ENCODE measurements around the gene AMY1B.
"Not testable (repeated sequence)": the region's sequence is repeated elsewhere in the genome, so short reads cannot be mapped to it uniquely, and the experiment has no call there.

AMY1B gene

DNA sequence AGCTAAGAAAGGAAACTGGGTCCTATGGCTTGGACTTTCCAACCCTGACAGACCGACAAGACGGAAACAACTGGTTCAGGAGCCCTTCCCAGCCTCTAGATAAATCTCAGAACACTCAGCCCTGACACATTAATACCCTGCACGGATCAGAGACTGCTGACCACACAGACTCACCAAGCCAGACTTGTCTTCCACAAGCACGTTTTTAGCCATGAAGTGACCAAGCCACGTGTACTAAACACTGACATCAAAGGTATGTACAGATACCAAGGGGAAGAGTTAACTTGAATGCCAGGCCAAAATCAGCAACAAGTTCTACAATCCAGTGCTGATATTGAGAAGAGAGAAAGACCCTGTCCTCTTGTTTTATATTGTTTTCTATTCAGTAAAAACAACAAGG is at the start of gene AMY1B:
TSS of gene AMY1B (minus strand) at position 101 of the 400 bp plus-strand sequence. CDS start 571 bp downstream, outside the sequence.
- H3K36me3 ChIP-seq (ENCODE audit: insufficient read depth, low read length); H3K9ac ChIP-seq (ENCODE audit: low read depth, low read length); H3K9me3 ChIP-seq (ENCODE audit: control insufficient read depth, insufficient read depth, low read length); H3K4me1 ChIP-seq (ENCODE audit: insufficient read depth, low read length): not testable (repeated sequence)

DNA sequence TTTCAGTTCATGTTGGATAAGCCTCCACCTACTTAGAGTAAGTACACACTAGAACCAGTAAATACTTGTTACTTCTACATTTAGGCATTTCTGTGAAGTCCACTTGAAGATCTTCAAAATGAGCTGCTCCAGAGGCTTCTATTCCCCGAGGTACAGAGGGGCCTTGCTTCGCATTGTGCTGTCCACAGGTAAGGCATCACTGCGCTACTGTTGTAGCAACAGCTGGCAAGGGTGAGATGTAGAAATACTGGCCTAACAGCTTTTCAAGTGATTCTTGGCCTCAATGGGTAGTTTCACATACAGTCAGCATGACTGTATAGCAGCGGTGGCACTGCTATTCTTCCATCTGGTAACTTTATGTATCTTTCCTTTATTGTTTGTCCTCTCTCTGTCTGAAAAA is 49.0 kb upstream of the AMY1B start:
- not testable (repeated sequence) for H3K4me1 ChIP-seq (ENCODE audit: insufficient read depth, low read length); H3K36me3 ChIP-seq (ENCODE audit: insufficient read depth, low read length); H3K9me3 ChIP-seq (ENCODE audit: control insufficient read depth, insufficient read depth, low read length); H3K9ac ChIP-seq (ENCODE audit: low read depth, low read length)

DNA sequence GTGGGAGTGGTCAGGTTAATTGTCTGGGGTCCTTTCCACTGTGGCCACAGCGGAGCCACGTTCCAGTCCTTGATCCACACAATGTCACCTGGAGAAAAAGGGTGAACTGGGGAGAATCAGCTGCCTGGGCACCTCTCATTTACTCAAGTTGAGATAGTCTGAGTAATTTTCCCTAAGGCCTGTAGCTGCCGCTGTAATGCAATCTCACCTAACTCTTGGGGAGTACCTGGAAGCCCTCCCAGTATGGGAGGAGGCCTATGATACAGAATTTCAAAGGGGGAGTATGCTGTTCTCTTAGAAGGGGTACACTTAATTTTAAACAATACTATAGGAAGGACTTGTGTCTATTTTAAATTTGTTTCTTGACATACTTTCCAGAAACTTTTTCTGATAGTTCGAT is 48.4 kb upstream of the AMY1B start:
- not testable (repeated sequence) for H3K4me1 ChIP-seq (ENCODE audit: insufficient read depth, low read length); H3K9ac ChIP-seq (ENCODE audit: low read depth, low read length); H3K9me3 ChIP-seq (ENCODE audit: control insufficient read depth, insufficient read depth, low read length); H3K36me3 ChIP-seq (ENCODE audit: insufficient read depth, low read length)

DNA sequence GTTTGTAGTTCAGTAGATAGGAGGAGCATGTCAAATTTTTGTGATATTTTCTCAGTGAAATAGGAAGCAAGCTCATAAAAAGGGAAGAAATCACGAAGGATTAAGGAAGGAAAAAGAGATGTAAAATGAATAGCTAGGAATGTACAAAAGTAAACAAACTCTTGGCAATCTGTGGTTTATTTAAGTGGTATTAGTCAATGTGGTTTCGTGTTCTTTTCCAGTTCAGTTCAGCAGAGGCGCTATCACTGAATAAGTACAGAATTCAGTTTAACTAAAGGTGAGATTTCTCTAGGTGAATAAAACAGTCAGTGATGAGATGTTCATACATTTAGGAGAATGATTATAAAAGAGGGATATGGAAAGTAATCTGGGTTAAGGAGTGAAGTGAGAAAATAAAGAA is 42.0 kb upstream of the AMY1B start:
- H3K9ac ChIP-seq (ENCODE audit: low read depth, low read length); H3K36me3 ChIP-seq (ENCODE audit: insufficient read depth, low read length); H3K4me1 ChIP-seq (ENCODE audit: insufficient read depth, low read length); H3K9me3 ChIP-seq (ENCODE audit: control insufficient read depth, insufficient read depth, low read length): not testable (repeated sequence)

DNA sequence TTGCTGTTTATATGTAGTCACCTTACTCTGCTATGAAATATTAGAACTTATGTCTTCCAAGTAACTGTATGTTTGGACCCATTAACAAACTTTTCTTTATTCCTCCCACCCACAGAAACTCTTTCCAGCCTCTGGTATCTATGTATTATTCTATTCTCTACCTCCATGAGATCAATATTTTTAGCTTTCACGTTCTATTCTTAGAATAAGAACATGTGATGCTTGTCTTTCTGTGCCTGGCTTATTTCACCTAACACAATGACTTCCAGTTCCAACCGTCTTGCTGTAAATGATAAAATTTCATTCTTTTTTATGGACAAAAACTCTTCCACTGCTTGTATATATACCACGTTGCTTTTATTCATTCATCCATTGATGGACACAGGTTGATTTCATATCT is 39.3 kb upstream of the AMY1B start:
- H3K9me3 ChIP-seq (ENCODE audit: control insufficient read depth, insufficient read depth, low read length); H3K36me3 ChIP-seq (ENCODE audit: insufficient read depth, low read length); H3K4me1 ChIP-seq (ENCODE audit: insufficient read depth, low read length); H3K9ac ChIP-seq (ENCODE audit: low read depth, low read length): not testable (repeated sequence)

DNA sequence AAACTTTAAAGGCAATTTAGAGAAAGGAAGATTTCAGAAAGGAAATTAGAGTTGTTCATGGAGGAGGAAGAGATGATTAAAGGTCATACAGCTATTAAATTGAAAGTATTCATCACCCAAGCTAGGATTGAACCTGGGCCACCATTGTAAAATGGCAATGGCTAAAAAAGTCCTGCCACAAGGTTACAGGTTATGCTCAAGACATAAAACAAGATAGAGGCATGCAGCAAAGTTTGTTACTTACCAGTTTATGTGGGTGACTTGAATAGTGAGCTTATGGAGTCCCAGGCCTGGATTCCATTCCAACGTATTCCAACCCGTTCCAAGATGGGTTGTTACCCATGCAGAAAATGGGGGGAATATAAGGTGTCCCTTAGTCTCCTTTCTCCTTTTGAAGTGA is 25.5 kb upstream of the AMY1B start:
- not testable (repeated sequence) for H3K36me3 ChIP-seq (ENCODE audit: insufficient read depth, low read length); H3K9me3 ChIP-seq (ENCODE audit: control insufficient read depth, insufficient read depth, low read length); H3K4me1 ChIP-seq (ENCODE audit: insufficient read depth, low read length); H3K9ac ChIP-seq (ENCODE audit: low read depth, low read length)

DNA sequence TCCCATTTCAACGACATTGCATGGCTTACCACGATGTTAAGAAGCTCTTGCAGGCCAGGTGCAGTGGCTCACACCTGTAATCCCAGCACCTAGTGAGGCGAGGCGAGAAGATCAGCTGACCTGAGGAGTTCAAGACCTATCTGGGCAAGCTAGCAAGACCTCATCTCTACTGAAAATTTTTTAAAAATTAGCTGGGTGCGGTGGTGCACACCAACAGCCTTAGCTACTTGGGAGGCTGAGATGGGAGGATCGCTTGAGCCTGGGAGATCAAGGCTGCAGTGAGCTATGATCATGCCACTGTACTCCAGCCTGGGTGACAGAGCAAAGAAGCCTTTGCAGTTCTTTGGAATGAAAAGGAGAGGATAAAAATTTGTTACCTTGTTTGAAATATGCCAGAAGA is 21.4 kb upstream of the AMY1B start:
- H3K36me3 ChIP-seq (ENCODE audit: insufficient read depth, low read length); H3K4me1 ChIP-seq (ENCODE audit: insufficient read depth, low read length); H3K9me3 ChIP-seq (ENCODE audit: control insufficient read depth, insufficient read depth, low read length); H3K9ac ChIP-seq (ENCODE audit: low read depth, low read length): not testable (repeated sequence)

DNA sequence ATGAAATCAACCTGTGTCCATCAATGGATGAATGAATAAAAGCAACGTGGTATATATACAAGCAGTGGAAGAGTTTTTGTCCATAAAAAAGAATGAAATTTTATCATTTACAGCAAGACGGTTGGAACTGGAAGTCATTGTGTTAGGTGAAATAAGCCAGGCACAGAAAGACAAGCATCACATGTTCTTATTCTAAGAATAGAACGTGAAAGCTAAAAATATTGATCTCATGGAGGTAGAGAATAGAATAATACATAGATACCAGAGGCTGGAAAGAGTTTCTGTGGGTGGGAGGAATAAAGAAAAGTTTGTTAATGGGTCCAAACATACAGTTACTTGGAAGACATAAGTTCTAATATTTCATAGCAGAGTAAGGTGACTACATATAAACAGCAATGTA is 14.4 kb upstream of the AMY1B start:
- H3K36me3 ChIP-seq (ENCODE audit: insufficient read depth, low read length); H3K9me3 ChIP-seq (ENCODE audit: control insufficient read depth, insufficient read depth, low read length); H3K4me1 ChIP-seq (ENCODE audit: insufficient read depth, low read length); H3K9ac ChIP-seq (ENCODE audit: low read depth, low read length): not testable (repeated sequence)

DNA sequence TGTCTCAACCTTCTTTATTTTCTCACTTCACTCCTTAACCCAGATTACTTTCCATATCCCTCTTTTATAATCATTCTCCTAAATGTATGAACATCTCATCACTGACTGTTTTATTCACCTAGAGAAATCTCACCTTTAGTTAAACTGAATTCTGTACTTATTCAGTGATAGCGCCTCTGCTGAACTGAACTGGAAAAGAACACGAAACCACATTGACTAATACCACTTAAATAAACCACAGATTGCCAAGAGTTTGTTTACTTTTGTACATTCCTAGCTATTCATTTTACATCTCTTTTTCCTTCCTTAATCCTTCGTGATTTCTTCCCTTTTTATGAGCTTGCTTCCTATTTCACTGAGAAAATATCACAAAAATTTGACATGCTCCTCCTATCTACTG is 11.7 kb upstream of the AMY1B start:
- H3K4me1 ChIP-seq (ENCODE audit: insufficient read depth, low read length); H3K36me3 ChIP-seq (ENCODE audit: insufficient read depth, low read length); H3K9me3 ChIP-seq (ENCODE audit: control insufficient read depth, insufficient read depth, low read length); H3K9ac ChIP-seq (ENCODE audit: low read depth, low read length): not testable (repeated sequence)

DNA sequence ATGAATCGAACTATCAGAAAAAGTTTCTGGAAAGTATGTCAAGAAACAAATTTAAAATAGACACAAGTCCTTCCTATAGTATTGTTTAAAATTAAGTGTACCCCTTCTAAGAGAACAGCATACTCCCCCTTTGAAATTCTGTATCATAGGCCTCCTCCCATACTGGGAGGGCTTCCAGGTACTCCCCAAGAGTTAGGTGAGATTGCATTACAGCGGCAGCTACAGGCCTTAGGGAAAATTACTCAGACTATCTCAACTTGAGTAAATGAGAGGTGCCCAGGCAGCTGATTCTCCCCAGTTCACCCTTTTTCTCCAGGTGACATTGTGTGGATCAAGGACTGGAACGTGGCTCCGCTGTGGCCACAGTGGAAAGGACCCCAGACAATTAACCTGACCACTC is 5.2 kb upstream of the AMY1B start:
- H3K9ac ChIP-seq (ENCODE audit: low read depth, low read length); H3K9me3 ChIP-seq (ENCODE audit: control insufficient read depth, insufficient read depth, low read length): not testable (repeated sequence)

DNA sequence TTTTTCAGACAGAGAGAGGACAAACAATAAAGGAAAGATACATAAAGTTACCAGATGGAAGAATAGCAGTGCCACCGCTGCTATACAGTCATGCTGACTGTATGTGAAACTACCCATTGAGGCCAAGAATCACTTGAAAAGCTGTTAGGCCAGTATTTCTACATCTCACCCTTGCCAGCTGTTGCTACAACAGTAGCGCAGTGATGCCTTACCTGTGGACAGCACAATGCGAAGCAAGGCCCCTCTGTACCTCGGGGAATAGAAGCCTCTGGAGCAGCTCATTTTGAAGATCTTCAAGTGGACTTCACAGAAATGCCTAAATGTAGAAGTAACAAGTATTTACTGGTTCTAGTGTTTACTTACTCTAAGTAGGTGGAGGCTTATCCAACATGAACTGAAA is 4.7 kb upstream of the AMY1B start:
- H3K9ac ChIP-seq (ENCODE audit: low read depth, low read length); H3K36me3 ChIP-seq (ENCODE audit: insufficient read depth, low read length); H3K9me3 ChIP-seq (ENCODE audit: control insufficient read depth, insufficient read depth, low read length); H3K4me1 ChIP-seq (ENCODE audit: insufficient read depth, low read length): not testable (repeated sequence)

More for the DNA sequence above, 5.2 kb upstream of the AMY1B start:
- H3K36me3 ChIP-seq (ENCODE audit: insufficient read depth, low read length); H3K4me1 ChIP-seq (ENCODE audit: insufficient read depth, low read length): not testable (repeated sequence)

DNA sequence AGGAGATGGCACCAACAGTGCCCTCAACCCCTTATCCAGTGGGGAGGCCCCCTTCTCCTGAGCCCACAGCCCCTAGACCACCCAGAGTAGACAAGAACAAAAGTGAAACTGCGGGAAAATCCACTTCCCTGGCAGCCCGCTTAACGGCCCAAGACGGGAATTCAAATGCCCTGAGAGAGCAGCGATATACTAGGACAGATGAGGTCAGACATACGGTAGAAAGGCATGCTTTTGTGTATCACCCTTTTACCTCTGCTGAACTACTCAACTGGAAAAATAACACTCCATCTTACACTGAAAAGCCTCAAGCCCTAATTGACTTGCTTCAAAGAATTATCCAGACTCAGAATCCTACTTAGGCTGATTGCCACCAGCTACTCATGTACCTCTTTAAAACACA is 1.4 kb upstream of the AMY1B start:
- H3K9ac ChIP-seq (ENCODE audit: low read depth, low read length); H3K36me3 ChIP-seq (ENCODE audit: insufficient read depth, low read length); H3K4me1 ChIP-seq (ENCODE audit: insufficient read depth, low read length); H3K9me3 ChIP-seq (ENCODE audit: control insufficient read depth, insufficient read depth, low read length): not testable (repeated sequence)

DNA sequence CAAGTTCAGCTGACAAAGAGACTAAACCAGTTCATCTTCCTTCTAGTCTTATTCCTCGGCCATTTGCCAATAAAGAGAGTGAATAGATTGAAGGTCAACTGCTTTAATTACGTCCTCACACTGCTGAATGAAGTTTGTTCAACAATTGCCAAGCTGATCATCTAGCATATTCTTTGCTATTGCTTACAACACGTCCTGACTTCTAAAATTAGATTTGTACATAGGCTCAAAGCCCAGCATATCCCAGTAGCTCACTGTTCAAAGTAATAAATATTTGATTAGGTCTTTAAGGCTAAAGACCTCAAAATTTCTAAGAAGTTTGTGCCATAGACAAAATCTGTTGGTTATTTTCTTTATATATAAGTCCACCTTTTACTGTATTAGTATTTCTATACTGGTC is 19.7 kb downstream of the AMY1B start:
- H3K4me1 ChIP-seq (ENCODE audit: insufficient read depth, low read length); H3K9ac ChIP-seq (ENCODE audit: low read depth, low read length); H3K9me3 ChIP-seq (ENCODE audit: control insufficient read depth, insufficient read depth, low read length); H3K36me3 ChIP-seq (ENCODE audit: insufficient read depth, low read length): not testable (repeated sequence)

DNA sequence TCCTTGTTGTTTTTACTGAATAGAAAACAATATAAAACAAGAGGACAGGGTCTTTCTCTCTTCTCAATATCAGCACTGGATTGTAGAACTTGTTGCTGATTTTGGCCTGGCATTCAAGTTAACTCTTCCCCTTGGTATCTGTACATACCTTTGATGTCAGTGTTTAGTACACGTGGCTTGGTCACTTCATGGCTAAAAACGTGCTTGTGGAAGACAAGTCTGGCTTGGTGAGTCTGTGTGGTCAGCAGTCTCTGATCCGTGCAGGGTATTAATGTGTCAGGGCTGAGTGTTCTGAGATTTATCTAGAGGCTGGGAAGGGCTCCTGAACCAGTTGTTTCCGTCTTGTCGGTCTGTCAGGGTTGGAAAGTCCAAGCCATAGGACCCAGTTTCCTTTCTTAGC is 40.5 kb downstream of the AMY1B start, which contains the start of gene AMY1A:
TSS of gene AMY1A (plus strand) at position 301 of the 400 bp plus-strand sequence. CDS start 571 bp downstream, outside the sequence.
- H3K9ac ChIP-seq (ENCODE audit: low read depth, low read length); H3K4me1 ChIP-seq (ENCODE audit: insufficient read depth, low read length); H3K36me3 ChIP-seq (ENCODE audit: insufficient read depth, low read length); H3K9me3 ChIP-seq (ENCODE audit: control insufficient read depth, insufficient read depth, low read length): not testable (repeated sequence)

DNA sequence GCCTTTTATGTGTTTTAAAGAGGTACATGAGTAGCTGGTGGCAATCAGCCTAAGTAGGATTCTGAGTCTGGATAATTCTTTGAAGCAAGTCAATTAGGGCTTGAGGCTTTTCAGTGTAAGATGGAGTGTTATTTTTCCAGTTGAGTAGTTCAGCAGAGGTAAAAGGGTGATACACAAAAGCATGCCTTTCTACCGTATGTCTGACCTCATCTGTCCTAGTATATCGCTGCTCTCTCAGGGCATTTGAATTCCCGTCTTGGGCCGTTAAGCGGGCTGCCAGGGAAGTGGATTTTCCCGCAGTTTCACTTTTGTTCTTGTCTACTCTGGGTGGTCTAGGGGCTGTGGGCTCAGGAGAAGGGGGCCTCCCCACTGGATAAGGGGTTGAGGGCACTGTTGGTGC is 41.9 kb downstream of the AMY1B start:
- H3K9me3 ChIP-seq (ENCODE audit: control insufficient read depth, insufficient read depth, low read length); H3K9ac ChIP-seq (ENCODE audit: low read depth, low read length); H3K36me3 ChIP-seq (ENCODE audit: insufficient read depth, low read length); H3K4me1 ChIP-seq (ENCODE audit: insufficient read depth, low read length): not testable (repeated sequence)

DNA sequence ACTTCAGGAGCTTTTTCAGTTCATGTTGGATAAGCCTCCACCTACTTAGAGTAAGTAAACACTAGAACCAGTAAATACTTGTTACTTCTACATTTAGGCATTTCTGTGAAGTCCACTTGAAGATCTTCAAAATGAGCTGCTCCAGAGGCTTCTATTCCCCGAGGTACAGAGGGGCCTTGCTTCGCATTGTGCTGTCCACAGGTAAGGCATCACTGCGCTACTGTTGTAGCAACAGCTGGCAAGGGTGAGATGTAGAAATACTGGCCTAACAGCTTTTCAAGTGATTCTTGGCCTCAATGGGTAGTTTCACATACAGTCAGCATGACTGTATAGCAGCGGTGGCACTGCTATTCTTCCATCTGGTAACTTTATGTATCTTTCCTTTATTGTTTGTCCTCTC is 45.1 kb downstream of the AMY1B start:
- not testable (repeated sequence) for H3K4me1 ChIP-seq (ENCODE audit: insufficient read depth, low read length); H3K9ac ChIP-seq (ENCODE audit: low read depth, low read length); H3K9me3 ChIP-seq (ENCODE audit: control insufficient read depth, insufficient read depth, low read length); H3K36me3 ChIP-seq (ENCODE audit: insufficient read depth, low read length)
